Measurements from ENCODE around the gene TRIM7. TPM values are rescaled to one million over a fixed set of nuclear protein-coding genes. Genes with fewer than 3 reads are reported as not detected.
"Not testable (repeated sequence)": the region's sequence is repeated elsewhere in the genome, so short reads cannot be mapped to it uniquely, and the experiment has no call there.

The TRIM7 gene
- total RNA-seq, 2 donors from 2014 or later, result 5.8 to 14.2 TPM

DNA sequence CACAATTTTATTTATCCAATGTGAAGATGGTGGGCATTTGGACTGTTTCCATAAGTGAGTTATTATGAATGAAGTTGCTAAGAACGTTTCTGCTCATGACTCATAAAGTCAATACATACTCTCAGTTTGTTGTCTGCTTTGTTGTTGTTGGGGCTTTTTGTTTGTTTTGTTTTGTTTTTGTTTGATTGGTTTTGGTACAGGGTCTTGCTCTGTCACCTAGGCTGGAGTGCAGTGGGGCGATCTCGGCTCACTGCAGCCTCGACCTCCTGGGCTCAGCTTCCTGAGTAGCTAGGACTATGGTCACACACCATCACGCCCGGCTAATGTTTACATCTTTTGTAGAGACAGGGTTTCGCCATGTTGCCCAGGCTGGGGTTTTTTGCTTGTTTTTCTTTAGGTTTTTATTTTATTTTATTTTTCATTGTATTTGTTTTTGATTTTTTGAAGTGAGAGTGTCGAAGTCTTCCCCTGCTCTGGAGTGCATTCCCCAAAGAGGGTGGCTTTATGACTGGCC, 18.0 kb downstream of the TRIM7 start:
- DNase-seq, result no peak
- intact Hi-C loops (cut with DNase I, micrococcal nuclease), result loop anchor here in 1 of 2 donors (10.0 kb wide), 1 partner anchor 58 kb away; the partner anchor contains the start of gene RACK1
- ATAC-seq, result no peak

DNA sequence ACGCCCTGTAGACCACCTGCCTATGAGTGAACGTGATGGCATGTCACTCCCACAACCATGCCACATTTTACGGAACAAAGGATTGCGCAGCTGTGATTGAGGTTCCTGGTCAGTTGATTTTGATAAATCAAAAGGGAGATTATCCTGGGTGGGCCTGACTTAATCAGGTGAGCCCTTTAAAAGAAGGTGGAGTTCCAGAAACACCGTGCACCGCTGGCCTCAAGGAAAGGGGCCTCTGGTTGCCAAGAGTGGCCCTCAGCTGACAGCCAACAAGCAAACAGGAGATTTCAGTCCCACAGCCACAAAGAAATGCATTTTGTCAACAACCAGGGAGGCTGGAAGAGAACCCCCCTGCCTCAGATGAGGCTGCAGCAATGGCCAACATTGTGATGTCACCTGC, 19.0 kb downstream of the TRIM7 start:
- no peak for ATAC-seq
- intact Hi-C loops (cut with DNase I, micrococcal nuclease), result loop anchor here in 1 of 2 donors (10.0 kb wide), 1 partner anchor 59 kb away; the partner anchor contains the start of gene RACK1

DNA sequence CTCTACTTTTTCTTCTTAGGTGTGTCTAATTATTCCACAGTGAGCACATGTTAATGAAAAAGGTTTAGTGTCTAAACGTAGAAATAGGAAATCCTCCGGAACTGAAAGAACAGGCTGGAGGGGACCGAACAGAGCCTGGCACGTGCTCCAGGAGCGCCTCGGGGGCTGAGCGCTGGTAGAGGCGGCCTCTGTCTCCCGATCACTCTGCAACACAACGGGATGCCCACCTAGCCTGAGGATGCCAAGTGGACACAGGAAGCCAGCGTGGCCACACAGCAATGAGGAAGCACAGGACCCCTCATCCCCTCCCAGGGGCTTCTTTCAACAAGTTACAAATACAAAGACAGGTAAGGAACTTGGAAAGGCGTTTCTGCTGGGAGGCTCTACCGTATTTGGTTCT, 19.4 kb downstream of the TRIM7 start:
- ATAC-seq (no peak), DNase-seq (no peak)
- intact Hi-C loops (cut with DNase I, micrococcal nuclease), result loop anchor here in 1 of 2 donors (10.0 kb wide), 1 partner anchor 59 kb away; the partner anchor contains the start of gene RACK1

More for the DNA sequence above, 19.0 kb downstream of the TRIM7 start:
- no peak for DNase-seq

DNA sequence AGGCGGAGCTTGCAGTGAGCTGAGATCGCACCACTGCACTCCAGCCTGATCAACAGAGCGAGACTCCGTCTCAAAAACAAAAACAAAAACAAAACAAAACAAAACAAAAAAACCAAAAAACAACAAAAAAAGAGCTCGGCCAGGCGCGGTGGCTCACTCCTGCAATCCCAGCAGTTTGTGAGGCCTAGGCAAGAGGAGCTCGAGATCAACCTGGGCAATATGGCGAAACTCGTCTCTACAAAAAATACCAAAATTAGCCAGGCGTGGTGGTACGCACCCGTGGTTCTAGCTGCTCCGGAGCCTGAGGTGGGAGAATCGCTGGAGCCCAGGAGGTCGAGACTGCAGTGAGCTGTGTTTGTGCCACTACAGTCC, 20.2 kb downstream of the TRIM7 start:
- DNase-seq, result no peak
- no peak for ATAC-seq
- intact Hi-C loops (cut with DNase I, micrococcal nuclease), result loop anchor here in 1 of 2 donors (10.0 kb wide), 1 partner anchor 60 kb away; the partner anchor contains the start of gene RACK1

DNA sequence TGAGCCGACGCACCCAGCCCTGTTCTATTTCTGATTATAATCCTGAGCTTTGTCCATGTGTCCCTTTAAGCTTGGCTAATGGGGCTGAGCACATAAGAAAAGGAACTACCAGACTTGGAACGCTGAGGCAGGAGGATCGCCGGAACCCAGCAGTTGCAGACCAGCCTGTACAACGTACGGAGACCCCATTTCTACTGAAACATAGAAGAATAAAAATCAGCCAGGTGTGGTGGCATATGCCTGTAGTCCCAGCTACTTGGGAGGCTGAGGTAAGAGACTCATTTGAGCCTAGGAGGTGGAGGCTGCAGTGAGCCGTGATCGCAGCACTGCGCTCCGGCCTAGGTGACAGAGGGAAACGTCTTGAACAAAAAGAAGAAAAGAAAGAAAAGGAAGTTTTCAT, 22.3 kb downstream of the TRIM7 start:
- intact Hi-C loops (cut with DNase I, micrococcal nuclease), result loop anchor here in 1 of 2 donors (10.0 kb wide), 1 partner anchor 62 kb away; the partner anchor contains the start of gene RACK1
- ATAC-seq (no peak), DNase-seq (no peak)

DNA sequence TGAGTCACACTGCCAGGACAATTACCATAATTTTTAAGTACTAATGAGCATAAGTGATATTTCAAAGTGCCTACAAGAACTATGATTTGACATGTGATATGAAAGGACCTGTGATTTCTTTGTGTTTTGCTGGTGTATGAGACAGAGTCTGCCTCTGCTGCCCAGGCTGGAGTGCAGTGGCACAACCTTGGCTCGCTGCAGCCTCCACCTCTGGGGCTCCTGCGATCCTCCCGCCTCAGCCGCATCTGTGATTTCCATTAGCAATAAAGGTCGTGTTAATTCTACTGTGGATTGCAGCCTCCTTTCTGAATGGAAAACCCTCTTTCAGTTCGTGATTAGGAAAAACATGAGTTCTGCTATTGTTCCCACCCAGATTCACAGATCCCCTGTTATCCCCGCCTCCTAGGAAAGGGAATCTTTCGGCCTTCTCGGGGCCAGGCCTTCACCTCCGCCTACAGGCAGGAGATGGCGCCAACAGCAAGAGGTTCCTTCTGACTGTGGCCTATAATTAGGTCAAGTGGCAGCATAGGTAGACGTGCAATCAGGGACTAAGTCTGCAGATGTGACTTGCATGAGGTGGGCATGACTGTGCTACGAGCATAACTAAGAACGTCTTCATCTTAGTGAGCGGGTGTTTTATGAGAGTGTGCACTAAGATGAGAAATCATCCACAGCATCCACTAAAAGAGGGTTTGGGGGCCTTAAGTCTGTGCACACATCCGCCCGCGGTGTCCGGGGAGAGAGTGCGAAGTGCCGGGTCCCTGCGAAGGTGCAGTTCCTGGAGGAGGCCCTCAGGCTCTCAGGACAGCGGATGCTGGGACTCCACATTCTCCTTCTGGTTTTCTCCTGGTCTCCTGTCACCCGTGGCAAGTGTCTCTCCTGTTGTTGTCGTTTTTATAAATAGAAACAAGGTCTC, 23.1 kb downstream of the TRIM7 start:
- ATAC-seq (peak; percentile 88), DNase-seq (peak; percentile 65 to 82)
- intact Hi-C loops (cut with DNase I, micrococcal nuclease), result loop anchor here in 1 of 2 donors (10.0 kb wide), 1 partner anchor 63 kb away; the partner anchor contains the start of gene RACK1

DNA sequence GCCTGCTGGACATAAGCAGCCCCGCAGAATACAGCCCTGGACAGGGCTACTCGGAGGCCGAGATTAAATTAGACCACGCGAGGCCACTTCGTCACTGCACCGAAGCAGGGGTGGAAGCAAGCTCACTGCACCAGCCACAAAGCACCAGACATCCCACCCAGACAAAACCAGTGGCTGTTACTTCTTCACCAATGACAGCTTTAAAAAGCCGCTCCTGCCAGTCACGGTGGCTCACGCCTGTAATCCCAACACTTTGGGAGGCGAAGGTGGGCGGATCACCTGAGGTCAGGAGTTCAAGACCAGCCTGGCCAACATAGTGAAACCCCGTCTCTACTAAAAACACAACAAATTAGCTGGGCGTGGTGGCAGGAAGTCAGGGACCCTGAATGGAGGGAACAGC, 27.4 kb downstream of the TRIM7 start:
- intact Hi-C loops (cut with DNase I, micrococcal nuclease); ATAC-seq; DNase-seq: not testable (repeated sequence)

DNA sequence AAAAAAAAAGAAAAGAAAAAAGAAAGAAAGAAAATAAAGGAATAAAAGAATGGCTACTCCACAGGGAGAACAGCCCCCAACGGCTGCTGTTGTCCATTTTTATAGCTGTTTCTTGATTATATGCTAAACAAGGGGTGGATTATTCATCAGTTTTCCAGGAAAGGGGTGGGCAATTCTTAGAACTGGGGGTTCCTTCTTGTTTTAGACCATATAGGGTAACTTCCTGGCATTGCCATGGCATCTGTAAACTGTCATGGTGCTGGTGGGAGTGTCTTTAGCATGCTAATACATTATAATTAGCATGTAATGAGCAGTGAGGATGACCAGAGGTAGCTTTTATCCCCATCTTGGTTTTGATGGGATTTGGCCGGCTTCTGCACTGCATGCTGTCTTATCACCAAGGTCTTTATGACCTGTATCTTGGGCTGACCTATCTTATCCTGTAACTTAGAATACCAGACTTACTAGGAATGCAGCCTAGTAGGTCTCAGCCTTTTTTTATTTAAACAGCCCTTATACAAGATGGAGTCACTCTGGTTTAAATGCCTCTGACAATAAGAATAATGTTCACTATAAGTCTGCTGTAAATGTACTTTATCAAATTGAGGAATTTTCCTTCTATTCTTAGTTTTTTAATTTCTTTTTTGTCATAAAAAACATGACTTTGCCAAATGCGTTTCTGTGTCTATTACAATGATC, 28.6 kb downstream of the TRIM7 start:
- ATAC-seq (no peak), DNase-seq (no peak)
- intact Hi-C loops (cut with DNase I, micrococcal nuclease), result no loop called here

DNA sequence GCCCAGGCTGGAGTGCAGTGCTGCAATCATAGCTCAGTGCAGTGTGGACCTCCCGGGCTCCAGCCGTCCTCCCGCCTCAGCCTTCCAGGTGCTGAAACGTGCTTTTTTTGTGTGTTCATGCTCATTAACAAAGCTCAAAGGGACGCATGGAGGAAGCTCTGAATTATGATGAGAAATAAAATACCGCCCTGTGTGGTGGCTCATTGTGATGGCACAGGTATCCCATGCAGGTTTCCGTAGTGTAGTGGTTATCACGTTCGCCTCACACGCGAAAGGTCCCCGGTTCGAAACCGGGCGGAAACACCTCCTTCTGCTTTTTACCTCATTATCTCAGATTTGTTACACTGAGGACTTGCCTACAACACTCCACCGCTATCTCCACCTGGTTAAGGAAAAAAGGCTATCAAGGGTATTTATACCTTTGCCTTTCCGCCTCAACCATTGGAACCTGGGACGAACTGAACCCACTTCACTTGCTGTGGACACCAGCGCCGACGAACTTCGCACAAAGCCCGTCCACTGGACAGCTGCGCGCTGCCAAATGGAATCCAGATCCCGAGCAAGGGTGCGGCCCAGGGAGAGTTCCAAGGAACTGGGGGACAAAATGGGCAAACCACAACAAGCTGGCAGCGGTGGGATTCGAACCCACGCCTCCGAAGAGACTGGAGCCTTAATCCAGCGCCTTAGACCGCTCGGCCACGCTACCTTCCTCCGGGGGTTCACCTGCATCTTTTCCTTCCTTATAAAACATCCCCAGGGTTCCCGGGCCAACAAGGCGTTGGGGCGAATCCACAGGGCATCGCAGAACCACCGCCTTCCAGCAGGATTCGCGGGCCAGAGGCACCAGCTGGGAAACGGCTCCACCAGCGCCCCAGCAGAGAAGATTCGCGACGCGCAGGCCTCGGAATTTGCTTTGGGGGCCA, 31.3 kb downstream of the TRIM7 start:
- intact Hi-C loops (cut with DNase I, micrococcal nuclease), result no loop called here
- DNase-seq, result no peak
- no peak for ATAC-seq

DNA sequence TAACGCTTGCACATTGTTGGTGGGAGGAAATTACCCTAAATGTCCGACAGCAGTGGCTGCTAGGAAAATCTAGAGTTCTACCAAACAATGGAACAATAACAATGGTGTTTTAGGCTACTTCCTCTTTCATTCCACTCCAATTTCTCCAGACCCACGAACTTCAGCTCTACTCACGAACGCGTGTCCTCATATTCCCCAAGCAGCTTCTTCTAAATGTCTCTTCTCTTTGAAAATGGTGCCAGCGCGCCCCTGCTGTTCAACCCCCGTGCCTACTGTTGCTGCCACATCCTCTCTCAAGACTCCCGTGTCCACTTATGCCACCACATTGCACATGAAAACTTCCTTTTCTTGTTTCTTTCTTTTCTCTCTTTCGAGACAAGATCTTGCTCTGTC, 32.0 kb downstream of the TRIM7 start:
- intact Hi-C loops (cut with DNase I, micrococcal nuclease), result no loop called here
- ATAC-seq, result no peak

DNA sequence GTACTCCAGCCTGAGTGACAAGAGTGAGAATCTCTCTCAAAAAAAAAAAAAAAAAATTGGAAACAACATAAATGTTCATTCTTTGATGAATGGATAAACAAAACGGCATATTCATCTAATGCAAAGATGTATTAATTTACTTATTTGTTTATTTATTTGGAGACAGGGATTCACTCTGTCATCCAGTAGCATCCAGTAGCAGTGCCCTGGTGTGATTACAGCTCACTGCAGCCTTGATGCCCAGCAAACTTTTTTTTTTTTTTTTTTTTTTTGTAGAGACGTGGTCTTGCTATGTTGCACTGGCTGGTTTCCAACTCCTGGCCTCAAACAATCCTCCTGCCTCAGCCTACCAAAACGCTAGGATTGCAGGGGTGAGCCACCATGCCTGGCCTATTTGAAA, 33.2 kb downstream of the TRIM7 start:
- intact Hi-C loops (cut with DNase I, micrococcal nuclease), result no loop called here
- DNase-seq, result no peak
- no peak for ATAC-seq

More for the DNA sequence above, 32.0 kb downstream of the TRIM7 start:
- DNase-seq, result no peak

DNA sequence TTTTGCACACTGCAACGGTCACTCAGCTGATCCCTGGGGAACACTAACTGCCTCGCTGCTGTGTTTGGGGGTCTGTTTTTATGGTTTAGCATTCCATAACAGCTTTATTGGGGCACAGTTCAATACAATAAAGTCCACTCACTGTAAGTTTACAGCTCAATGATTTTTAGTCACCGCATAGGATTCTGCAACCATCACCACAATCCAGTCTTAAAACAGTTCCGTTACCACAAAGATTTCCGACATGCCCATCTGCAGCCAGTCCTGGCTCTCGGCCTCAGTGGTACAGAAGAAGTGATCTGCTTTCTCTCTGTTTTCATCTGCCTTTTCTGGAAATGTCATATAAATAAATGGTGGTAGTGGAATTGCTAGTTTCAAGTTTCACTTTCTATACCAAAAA, 34.0 kb downstream of the TRIM7 start:
- intact Hi-C loops (cut with DNase I, micrococcal nuclease), result no loop called here
- ATAC-seq, result no peak
- no peak for DNase-seq

DNA sequence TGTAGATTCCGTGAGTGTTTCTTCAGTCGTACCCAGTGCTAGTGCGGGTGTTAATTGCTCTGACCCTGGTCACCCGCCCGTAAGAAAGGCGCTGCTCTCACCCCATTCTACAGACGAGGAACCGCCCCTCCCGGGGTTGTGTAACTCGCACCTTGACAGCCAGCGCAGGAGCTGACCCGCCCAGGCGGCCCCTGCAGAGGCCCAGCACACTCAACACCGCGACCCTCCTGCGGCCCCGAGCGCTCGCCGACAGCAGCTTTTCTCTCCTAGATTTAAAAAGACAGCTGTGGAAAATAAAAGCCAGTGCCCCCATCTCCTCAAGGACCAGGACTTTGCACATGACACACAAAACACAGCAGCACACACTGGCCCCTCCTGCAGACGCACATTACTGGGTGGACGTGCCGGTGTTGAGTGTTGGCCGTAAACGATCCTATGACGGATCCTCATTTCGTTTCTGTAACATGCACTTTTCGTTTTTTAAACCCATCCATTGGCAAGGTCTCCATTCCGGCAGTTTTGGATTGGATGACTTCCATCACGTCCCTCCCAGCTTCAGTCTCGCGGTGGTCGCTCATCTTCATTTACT, 34.7 kb downstream of the TRIM7 start:
- DNase-seq (no peak), ATAC-seq (peak; percentile 33)
- intact Hi-C loops (cut with DNase I, micrococcal nuclease), result no loop called here

DNA sequence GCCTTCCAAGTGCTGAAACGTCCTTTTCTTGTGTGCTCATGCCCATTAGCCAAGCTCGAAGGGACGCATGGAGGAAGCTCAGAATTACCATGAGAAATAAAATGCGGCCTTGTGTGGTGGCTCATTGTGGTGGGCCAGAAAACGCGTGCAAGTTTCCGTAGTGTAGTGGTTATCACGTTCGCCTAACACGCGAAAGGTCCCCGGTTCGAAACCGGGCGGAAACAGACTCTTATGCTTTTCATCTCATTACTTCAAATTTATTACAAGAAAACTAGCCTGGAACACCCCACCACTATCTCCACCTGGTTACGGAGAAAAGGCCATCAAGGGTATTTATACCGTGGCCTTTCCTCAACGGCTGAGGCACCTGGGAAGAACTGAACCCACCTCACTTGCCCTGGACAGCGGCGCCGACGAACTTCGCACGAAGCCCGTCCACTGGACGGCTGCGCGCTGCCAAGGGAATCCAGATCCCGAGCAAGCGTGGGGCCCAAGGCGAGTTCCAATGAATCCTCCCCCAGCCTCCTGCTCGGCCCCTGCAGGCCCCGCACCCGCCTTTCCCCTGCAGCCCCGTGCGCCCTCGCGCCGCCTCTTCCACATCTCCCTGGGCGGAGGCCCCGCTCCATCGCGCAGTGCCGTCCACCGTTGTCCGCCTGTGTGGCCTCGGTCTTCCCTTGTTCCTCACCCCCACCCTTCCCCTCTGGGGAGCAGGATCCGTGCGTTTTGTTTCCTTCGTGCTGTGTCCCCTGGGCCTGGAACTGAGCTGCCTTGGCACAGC, 35.3 kb downstream of the TRIM7 start:
- DNase-seq; intact Hi-C loops (cut with DNase I, micrococcal nuclease): not testable (repeated sequence)
- ATAC-seq, result peak; percentile 18

DNA sequence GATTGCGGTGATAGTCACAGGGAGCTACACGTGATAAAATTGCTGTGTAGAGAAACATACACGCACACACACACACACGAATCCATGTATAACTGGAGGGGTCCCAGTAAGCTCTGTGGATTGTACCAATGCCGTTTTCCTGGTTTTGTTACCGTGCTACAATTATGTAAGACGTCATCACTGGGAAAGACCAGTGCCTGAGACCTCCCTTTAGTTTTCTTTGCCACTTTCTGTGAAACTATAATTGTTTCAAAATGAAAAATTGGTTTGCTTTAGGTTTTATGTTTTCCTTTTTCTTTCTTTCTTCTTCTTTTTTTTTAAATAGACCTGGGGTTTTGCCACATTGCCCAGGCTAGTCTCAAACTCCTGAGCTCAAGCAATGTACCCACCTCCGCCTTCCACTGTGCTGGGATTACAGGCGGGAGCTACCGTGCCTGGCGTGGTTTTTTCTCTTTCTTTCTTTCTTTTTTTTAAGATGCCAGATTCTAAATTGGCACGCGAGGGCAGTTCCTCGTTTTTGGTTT, 36.3 kb downstream of the TRIM7 start:
- DNase-seq (no peak), ATAC-seq (no peak)
- intact Hi-C loops (cut with DNase I, micrococcal nuclease), result no loop called here

DNA sequence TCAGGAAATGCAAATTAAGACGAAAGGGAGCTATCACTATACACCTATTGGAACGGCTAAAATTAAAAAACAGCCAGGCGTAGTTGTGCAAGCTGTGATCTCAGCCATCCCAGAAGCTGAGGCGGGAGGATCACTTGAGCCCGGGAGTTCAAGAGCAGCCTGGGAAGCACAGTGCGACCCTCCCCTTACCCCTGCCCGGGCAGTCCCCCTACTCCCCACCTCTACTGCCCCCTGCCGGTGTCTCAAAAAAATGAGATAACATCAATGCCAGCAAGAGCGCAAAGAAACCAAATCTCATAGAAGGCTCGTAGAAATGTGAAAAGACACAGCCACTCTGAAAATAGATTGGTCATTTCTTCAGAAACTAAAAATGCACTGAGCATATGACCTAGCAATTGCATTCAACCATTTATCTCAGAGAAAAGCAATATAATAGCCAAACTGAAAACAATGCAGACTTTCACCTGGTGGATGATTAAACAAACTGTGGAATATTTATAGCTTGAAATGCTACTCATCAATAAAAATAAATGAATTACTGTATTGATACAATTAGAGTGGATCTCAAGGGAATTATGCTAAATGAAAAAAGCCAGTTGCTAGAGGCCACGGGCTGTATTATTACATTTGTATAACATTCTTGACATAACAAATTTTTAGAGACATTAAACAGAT, 37.0 kb downstream of the TRIM7 start:
- no peak for DNase-seq
- intact Hi-C loops (cut with DNase I, micrococcal nuclease), result no loop called here
- ATAC-seq, result no peak
